Adipose tissue (tissue), 3 donors: Measurements from ENCODE around the gene CHTF8. TPM values are rescaled to one million over a fixed set of nuclear protein-coding genes. Genes with fewer than 3 reads are reported as not detected.

Source experiments
- polyA plus RNA-seq, 3 donors: library from polyadenylated mRNA; stranded (reverse); fragments of 200-250 nt; gene quantifications; one replicate each; pipeline ENCODE4 v1.2.3, GENCODE V29; 2013
- donor health status: healthy with polysubstance abuse.
- donor health status: Bipolar disorder and iron deficiency.
- donor health status: healthy.

Gene CHTF8
- polyA plus RNA-seq, 3 donors, result 39.2 to 50.9 (median 42.2) TPM

Other genes starting within 250 kb of the CHTF8 start
- gene HAS3, start 26.9 kb downstream of the CHTF8 start, polyA plus RNA-seq, result 1 to 10 TPM in 1 of 3 donors, under 1 TPM in 2; 0.67 to 1.1 (median 0.79) TPM
- 10 to 100 TPM; 17.6 to 50.2 (median 20.9) TPM for gene UTP4, start 61 bp upstream of the CHTF8 start, polyA plus RNA-seq
- 10 to 100 TPM in 1 of 3 donors, 1 to 10 TPM in 2; 3.3 to 20.9 (median 8.9) TPM for gene SNTB2, start 54.6 kb upstream of the CHTF8 start, polyA plus RNA-seq
- gene VPS4A, start 178.8 kb upstream of the CHTF8 start, polyA plus RNA-seq, result 10 to 100 TPM; 27.0 to 42.6 (median 27.6) TPM
- 10 to 100 TPM in 1 of 3 donors, 1 to 10 TPM in 2; 4.9 to 14.8 (median 6.5) TPM for gene PDF, start 198.0 kb upstream of the CHTF8 start, polyA plus RNA-seq
- gene COG8, start 207.0 kb upstream of the CHTF8 start, polyA plus RNA-seq, result 10 to 100 TPM; 10.8 to 16.9 (median 16.2) TPM
- 10 to 100 TPM in 2 of 3 donors, 1 to 10 TPM in 1; 6.1 to 28.2 (median 18.4) TPM for gene NIP7, start 207.2 kb upstream of the CHTF8 start, polyA plus RNA-seq
- 100 to 1,000 TPM in 1 of 3 donors, under 1 TPM in 1, not detected in 1; 0.76 to 104 TPM for gene TMED6, start 219.2 kb upstream of the CHTF8 start, polyA plus RNA-seq